HCT116 (cell line): ENCODE results near the gene ENGASE.

Experiments used
- CTCF ChIP-seq, 3 experiments: fragments of 200-600 bp in 1 of 3; sonication (generic) in 1 of 3; IDR thresholded peaks in 2 of 3; conservative IDR thresholded peaks in 1 of 3; 2 replicates each; pipeline ENCODE4 v1.5.1; 2012 to 2017; ENCODE audit warnings: low read depth in 2 of 3, low read length in 2 of 3, antibody characterized with exemption in 1 of 3, borderline replicate concordance in 1 of 3, control low read depth in 1 of 3, mild to moderate bottlenecking in 1 of 3, mixed read lengths in 1 of 3, mixed run types in 1 of 3, moderate library complexity in 1 of 3; ENCODE audit not compliant: insufficient read depth in 1 of 3
- ELF1 ChIP-seq: IDR thresholded peaks from 2 replicates; pipeline ENCODE4 v1.6.1; 2012; ENCODE audit warnings: low read depth, borderline replicate concordance
- EZH2 ChIP-seq: fragments of 200-600 bp; sonication (generic); IDR thresholded peaks from 2 replicates; pipeline ENCODE4 v1.6.1; 2017; ENCODE audit warnings: antibody characterized with exemption, mixed run types
- MAX ChIP-seq: IDR thresholded peaks from 2 replicates; pipeline ENCODE4 v1.6.1; 2012
- POLR2A ChIP-seq: IDR thresholded peaks from 2 replicates; pipeline ENCODE4 v1.7.0; 2011; ENCODE audit warnings: borderline replicate concordance; ENCODE audit not compliant: insufficient read depth, insufficient read length; ENCODE audit errors: extremely low read depth
- POLR2AphosphoS5 ChIP-seq: IDR thresholded peaks from 2 replicates; pipeline ENCODE4 v1.6.1; 2011; ENCODE audit warnings: mild to moderate bottlenecking, low read depth, low read length, moderate library complexity
- REST ChIP-seq: IDR thresholded peaks from 2 replicates; pipeline ENCODE4 v1.6.1; 2012; ENCODE audit warnings: low read depth
- SP1 ChIP-seq: IDR thresholded peaks from 2 replicates; pipeline ENCODE4 v1.6.1; 2012; ENCODE audit warnings: low read depth
- SRF ChIP-seq: IDR thresholded peaks from 2 replicates; pipeline ENCODE4 v1.6.1; 2012; ENCODE audit warnings: low read depth
- YY1 ChIP-seq: IDR thresholded peaks from 2 replicates; pipeline ENCODE4 v1.6.1; 2011; ENCODE audit warnings: low read length, low read depth, moderate library complexity, mild to moderate bottlenecking; ENCODE audit not compliant: insufficient replicate concordance; ENCODE audit errors: extremely low read depth
- ZFX ChIP-seq: fragments of 450-650 bp; IDR thresholded peaks from 2 replicates; pipeline ENCODE4 v1.6.1; 2017

- no peak for TF ChIP-seq REST
- TF ChIP-seq POLR2A = no peak
- no peak for TF ChIP-seq YY1
- TF ChIP-seq ELF1 = no peak
- TF ChIP-seq ZFX = no peak
- no peak for TF ChIP-seq CTCF (IDR thresholded peaks at IDR 0.05 in 2 of 3, conservative IDR thresholded peaks at IDR 0.05 in 1 of 3; ENCODE audit: borderline replicate concordance in 1 of 3, insufficient read depth in 1 of 3, low read depth in 2 of 3, low read length in 2 of 3)
- TF ChIP-seq POLR2AphosphoS5 = no peak
- no peak for TF ChIP-seq SP1
- no peak for TF ChIP-seq SRF
- TF ChIP-seq EZH2 = no peak
- TF ChIP-seq MAX = no peak
Measured at GRCh38 chr17:79041041-79041570, 33.5 kb upstream of the ENGASE start.
